Stimulated activated CD4-positive, alpha-beta T cell treated with anti-CD3 and anti-CD28 coated beads, Interleukin-2, amount 100 ng/mL, for 4 hours (primary cell): ENCODE measurements around the gene WDFY3.

ENCODE experiments used
- DNase-seq: peaks from one replicate; pipeline ENCODE4 v3.0.0-alpha.2; 2020; ENCODE audit warnings: low read depth

Gene WDFY3

DNA sequence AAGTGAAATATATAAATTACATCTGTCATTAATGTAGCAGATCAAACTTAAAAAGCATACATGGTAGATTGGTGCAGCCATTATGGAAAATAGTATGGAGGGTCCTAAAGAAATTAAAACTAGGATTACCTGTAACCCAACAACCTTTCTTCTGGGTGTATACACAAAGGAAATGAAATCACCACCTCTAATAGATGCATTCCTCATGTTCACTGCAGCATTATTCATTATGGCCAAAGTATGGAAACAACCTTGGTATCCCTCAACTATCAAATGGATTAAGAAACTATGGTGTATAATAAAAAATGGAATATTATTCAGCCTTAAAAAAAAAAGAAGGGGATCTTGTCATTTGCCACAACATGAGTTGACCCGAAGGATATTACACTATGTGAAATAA, 13.7 kb downstream of the WDFY3 start:
- no peak for DNase-seq

DNA sequence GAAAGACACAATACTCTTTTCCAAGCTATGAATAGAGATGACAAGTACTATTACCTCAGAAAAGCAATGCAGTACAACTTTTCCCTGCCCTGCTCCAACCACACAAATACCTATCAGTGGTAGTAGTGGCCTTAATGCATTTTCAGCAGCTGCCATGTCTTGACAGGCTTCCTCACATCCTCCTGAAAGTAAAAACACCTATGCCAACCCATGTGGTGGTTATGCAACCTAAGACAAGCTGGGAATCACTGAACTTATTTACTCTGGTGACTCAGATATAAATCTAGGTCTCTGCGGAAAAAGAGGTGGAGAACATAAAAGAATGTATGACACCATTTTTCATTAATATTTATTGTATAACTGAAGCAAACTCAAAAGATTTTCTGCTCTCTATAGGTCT, 14.5 kb downstream of the WDFY3 start:
- DNase-seq = no peak

DNA sequence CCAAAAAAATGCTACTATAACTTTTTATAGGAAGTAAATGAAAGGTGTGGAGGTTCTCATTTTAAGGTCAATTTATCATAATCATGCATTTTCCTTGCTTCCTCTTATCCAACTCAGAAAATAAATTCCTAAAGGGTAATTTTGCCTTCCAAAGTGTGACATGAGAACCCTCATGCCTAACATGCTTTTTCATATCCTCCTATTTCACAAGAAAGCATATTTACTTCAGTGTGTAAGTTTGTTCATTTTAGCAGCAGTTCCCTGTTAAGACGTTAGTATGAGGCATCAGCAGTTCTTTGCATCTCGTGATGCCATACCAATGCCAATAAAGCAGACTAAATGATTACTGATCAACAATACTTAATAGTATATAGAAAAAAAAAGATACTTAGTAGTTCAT, 18.4 kb downstream of the WDFY3 start:
- no peak for DNase-seq

DNA sequence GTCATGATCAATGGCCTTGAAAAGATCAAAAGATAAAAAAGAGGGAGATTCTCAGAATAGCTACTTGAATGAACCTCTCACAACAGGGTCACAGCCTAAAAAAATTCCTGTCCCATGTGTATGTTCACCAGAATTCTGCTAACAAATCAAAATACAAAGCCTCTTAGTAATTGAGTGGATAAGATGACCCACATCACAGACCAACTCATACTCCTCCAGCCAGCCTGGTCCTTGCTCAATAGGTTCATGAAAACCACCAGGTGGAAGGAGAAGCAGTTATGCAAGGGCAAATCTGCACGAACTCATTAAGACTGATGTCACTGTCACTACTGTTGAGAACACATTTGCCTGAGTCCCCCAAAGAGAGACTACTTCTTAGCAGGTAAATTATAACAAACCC, 21.5 kb downstream of the WDFY3 start:
- no peak for DNase-seq

DNA sequence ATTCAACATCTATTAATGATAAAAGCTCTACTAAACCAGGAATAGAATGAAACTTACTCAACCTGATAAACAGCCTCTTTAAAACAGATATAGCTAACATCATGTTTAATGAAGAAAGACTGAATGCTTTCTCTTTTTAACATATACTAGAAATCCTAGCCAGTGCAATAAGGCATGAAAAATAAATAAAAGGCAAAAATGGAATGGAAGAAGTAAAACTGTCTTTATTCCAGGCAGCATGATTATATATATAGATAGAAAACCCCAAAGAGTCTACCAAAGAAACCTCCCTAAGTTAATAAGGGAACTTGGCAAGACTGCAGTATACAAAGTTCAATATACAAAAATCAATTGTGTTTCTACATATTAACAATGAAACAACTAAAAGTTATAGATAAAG, 25.5 kb downstream of the WDFY3 start:
- DNase-seq = no peak

DNA sequence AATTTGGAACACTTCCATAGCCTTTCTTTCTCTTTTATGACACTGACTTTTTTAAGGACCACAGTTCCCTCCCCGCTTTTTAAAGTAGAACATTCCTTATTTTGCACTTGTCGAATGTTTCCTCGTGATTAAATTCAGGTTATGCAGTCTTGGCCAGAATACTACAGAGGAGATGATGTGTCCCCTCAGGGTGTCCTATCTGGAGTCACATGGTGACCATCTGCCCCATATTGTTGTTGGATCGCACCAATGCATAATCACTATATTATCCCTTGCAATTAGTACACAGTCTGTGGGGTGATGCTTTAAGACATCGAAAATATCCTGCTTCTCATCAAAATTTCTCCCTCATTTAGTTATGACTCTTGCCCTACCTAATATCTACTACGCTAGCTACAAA, 27.4 kb downstream of the WDFY3 start:
- DNase-seq = no peak

DNA sequence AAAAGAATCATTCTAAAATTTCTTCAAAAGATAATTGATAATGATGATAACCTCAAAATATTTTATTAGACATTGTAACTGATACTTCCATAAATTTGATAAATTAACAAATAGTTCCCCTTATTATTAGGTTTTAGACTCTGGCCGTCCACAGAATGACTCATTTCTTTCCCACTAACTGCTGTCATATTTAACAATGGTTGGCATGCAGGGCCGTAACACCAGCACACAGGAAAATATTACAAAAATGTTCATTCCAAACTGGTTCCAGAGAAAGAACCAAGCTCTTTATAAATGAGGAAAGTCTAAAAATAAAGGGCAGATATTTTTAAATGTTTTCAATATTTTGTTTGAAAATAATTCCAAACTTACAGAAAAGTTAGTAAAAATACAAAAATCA, 28.2 kb downstream of the WDFY3 start:
- no peak for DNase-seq

DNA sequence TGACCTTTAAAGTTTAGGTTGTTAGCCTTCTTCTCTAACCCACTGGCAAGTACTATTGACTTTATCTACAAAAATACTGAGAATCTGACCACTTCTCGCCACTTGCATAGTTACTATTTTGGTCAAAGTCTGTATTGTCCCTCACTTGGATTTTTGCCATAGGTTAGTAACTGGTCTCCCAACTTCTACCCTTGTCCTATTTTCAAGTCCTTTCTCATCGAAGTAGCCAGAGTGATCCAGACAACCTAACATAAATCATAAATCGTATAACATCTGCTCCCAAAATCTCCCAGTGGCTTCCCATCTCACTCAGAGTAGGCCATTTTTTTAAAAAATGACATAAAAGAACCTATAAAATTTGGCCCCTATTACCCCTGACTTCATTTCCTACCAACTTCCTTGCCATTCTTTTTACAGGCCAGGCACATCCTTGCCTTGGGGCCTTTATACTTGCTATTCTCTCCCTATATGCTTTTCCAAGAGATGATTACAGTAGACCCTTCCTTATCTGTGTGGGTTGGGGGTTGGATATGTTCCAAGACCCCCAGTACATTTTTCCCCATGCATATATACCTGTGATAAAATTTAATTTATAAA, 29.0 kb downstream of the WDFY3 start:
- DNase-seq = no peak

DNA sequence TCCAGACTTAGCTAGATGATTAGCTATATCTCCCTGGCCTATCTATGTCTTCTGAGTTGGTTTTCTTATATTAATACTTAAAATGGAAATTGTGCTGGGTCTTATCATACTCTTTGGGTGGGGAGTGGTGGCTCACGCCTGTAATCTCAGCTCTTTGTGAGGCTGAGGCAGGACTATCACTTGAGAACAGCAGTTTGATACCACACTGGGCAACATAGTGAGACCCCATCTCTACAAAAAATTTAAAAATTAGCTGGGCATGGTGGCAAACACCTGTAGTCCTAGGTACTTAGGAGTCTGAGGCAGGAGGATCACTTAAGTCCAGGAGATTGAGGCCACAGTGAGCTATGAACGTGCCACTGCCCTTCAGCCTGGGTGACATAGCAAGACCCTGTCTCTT, 30.4 kb downstream of the WDFY3 start:
- no peak for DNase-seq

DNA sequence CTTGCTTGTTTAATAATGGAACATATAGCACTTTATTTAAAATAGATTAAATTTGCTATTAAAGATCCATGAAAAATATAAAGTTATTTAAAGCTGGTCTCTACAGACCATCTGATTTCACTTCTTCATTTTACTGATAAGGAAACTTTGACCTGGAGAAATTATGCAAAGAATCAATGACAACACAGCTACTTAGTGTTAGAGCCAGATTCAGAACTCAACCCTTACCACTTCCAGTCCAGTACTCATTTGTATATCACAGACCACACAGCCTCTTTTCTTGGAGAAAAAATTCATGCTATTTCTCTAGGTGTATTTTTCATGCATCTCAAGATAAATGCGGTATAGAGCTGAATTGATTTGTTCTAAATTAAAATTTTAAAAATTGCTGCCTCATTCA, 34.0 kb downstream of the WDFY3 start:
- DNase-seq = no peak

DNA sequence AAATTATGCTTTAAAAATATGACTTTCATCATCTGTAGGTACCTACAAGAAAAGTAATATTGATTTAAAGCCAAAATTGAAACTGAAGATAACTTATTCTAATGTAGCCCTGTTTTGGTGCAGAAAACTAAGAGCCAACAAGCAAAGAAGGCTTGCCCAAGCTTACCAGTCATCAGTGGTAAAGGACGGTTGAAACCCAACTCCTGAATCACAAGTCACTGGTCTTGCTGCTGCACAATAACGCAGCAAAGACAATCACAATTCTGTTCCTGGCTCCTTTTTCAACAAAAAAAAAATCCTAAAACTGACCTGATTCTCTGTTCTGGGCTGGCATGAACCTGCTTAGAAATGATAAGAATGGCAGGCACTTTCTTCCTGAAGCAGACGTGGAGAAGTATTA, 34.5 kb downstream of the WDFY3 start:
- no peak for DNase-seq

DNA sequence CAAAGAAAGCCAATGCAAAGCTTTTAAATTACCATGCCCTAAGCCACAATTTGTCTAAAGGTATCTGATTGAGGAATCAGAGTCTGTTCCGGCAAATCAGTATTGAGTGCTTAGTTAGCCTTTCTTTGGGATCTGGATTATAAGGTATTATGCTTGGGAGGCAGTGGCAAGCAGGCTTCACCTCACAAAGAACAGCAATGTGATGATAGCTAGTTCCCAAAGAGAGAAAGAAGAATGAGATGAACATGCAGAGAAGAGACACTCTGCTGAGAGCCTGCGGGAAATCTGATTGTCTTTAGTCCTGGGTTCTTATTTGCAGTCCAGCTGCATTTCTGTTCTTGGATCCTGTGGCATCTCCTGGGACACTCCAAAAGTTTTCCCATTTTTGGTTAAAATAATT, 35.2 kb downstream of the WDFY3 start:
- no peak for DNase-seq

DNA sequence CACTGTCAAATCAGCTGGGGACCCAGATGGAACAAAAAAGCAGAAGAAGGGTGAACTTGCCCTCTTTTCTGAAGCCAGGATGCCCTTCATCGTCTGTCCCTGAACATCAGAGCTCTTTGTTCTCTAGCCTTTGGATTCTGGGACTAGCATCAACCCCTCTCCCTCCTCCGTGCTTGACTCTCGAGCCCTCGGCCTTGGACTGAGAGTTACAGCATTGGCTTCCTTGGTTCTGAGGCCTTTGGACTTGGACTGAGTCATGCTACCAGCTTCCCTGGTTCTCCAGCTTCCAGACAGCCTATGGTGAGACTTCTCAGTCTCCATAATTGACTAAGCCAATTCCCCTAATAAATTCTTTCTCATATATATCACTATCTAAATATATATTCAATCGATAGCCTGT, 38.4 kb downstream of the WDFY3 start:
- no peak for DNase-seq

DNA sequence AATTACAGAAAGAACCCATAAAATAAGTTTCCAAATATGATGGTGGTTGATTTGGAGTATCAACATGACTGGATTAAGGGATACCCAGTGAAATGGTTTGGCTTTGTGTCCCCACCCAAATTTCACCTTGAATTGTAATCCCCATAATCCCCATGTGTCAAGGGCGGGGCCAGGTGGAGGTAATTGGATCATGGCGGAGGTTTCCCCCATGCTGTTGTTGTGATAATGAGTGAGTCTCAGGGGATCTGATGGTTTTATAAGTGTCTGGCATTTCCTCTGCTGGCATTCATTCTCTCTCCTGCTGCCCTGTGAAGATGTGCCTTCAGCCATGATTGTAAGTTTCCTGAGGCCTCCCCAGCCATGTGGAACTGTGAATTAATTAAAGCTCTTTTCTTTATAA, 39.1 kb downstream of the WDFY3 start:
- no peak for DNase-seq

DNA sequence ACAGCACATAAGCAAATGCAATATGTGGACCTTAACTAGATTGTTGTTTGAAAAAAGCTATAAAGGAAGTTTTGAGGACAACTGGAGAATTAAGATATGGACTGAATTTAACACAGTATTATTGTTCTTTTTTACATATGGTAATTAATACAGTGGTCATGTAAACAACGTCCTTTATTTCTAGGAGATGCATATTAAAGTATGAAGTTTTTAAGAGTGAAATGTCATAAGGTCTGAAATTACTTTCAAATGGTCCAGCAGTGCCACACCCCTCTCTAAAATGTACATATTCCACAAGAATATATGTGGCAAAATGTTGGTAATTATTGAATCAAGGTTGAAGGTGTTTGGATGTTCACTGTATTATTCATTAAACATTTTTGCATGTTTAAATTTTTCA, 40.9 kb downstream of the WDFY3 start:
- no peak for DNase-seq

DNA sequence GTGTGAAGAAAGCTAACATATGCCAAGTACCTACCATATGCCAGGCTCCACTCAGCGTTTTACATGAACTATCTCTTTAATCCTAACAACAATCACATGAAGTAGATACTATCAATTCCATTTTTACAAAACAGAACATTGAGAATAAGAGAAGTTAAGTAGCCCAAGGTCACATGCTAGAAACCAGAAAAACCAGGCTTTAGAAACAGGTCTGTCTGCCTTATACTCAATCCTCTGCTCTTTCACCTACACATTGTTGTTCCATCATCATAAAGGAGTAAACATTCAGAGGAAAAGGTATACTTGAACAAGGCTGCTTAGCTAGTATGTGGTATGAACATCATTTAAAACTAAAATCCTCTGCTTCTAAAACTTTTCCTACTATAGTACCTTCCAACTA, 42.1 kb downstream of the WDFY3 start:
- no peak for DNase-seq

DNA sequence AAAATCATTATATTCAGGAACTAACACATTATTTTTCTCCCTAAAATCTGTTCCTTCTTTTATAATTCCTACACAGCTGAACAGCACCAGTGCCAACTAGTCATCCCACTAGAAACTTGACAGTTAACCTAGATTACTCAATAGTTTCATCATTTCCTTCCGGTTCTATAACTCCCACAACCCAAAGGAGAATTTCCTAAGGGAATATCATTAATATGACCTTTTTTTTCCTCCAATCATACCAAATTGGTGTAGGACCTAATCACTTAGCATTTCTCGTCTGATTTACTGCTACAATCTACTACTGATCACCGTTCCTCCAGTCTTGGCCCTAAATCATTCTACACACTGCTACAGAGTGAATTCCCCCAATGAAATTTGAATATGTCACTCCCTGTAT, 45.9 kb downstream of the WDFY3 start:
- DNase-seq = no peak

DNA sequence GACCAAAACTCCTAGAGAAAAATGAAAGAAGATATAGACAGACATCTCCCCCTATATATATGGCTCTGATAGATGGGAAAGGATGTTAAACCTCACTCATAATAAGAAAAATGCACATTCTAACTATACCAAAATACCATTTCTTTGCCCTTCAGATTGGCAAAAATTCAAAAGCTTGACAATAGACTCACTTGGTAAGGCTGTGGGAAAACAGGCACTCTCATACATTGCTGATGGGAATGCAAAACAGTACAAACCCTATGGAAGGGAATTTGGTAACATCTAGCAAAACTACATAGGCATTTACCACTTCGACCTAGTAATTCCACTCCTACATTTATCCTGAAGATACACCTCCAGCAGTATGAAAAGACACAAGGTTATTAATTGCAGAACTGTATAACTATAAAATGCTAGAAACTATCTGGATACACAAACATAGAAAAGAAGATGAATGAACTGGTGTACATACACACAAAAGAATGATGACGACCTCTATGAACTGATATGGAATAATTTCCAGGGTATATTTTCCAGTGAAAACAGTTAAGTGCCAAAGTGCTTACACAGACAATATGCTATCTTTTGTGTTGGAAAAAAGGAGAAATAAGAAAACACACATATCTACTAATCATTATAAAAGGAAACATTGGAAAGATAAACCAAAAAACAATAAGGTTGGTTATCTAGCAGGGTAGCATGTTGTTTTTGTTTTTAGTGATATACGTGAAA, 48.5 kb downstream of the WDFY3 start:
- no peak for DNase-seq

DNA sequence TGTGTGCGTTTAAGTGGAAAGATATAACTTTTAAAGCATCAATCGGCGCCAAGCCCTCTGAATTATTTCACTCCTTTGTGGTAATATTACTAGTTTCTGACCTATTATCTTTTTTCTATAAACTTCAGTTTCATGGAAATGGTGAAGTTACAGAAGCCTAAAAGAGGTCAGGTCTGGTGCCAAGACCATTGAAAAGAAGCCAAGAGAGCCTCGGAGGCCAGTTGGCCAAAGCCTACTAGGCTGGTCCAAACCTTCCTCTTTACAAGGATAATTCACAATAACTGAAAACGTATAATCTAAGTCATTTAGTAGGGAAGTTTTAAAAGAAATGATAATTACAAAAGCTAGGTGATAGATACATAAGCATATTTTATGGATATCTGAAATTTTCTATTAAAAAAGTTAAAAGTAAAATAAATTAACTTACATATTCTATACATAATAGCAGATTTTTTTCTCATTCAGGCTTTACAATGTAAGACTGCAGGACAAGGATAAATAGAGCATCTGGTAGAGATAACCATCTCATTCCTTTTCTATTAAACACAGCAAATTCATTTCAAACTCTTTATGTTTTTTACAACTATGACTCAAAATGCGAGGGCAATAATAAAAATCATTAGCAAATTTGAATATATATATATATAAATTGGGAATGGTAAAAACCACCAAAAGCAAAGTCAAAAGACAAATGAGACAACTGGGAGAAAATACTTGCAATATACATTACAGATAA, 49.2 kb downstream of the WDFY3 start:
- DNase-seq = no peak

DNA sequence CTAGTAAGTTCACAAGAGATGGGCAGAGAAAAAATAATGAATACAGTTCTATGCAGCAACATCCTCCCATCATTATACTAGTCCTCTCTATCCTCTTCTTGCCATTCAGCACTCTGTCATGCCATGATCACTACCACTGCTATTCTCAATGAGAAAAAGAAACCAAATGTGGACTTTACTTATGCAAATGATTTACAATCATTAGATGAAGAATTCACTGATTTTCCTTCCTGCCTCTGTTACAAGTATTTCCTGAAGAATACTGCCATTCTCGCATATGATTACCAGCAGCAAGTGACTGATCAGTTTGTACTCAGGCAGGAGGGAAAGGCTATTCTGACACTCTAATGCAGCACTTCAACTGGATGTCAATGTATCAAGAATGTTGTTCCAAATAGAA, 50.3 kb downstream of the WDFY3 start:
- DNase-seq = no peak

DNA sequence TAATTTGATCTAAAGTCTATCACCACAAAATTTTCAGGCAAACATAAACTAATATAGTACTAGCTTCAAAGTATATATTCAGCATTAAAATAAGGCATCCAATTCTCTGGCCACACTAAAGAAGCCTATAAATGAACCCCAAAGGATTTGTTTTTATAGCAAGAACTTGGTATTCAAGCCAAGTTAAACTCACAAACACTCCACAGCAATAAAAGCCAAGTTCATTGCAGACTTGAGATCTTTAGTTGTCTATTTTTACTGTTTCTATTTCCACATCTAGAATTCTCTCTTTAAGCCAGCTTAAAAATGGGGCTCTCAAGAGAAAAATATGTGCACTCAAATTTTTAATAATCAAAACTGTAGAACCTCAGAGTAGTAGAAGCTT, 51.1 kb downstream of the WDFY3 start:
- DNase-seq = no peak

DNA sequence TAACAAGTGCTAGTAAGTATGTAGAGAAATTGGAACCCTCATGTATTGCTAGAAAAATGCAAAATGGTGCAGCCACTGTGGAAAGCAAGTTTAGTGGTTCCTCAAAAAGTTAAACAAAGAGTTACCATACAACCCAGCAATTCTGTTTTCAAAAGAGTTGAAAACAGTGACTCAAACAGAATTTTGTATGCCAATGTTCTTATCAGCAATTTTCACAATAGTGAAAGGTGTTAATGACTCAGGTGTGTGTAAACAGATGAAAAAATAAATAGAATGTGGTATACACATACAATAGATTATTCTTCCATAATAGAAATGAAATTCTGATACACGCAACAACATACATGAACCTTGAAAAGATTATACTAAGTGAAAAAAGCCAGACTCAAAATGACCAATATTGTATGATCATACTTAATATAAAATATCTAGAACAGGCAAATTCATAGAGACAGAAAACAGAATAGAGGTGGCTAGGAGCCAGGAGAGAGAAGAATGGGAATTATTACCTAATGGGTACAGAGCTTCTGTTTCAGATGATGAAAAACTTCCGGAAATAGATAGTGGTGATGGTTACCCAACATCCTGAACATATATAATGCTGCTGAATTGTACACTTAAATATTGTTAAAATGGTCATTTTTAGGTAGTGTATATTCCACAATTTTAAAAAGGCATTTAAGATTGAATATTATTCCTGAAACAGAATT, 51.6 kb downstream of the WDFY3 start:
- DNase-seq = no peak

DNA sequence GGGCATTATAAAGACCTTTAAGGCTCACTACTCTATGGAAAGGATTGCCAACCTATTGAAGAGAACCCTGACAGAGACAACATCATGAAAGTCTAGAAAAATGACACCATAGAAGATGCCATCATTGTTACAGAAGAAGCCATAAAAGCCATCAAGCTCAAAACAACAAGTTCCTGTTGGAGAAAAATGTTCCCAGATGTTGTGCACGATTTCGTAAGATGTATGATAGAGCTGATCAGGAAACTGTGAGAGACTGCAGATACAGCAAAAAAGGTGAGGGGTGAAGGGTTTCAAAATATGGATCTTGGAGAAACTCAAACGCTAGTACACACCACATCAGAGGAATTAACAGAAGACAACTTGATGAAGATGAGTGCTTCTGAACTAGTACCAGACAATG, 53.3 kb downstream of the WDFY3 start:
- DNase-seq = no peak
